Activated CD8-positive, alpha-beta memory T cell treated with anti-CD3 and anti-CD28 coated beads, Interleukin-2, amount 10 ng/mL, durations not matched to agents 7 days and 5 days (primary cell): Measurements from ENCODE around the gene CEBPG. TPM values are rescaled to one million over a fixed set of nuclear protein-coding genes. Genes with fewer than 3 reads are reported as not detected.

Experiments
- ATAC-seq: fragments of 150-1000 bp; cut with Tn5 transposase; one replicate; pipeline ENCODE4 v1.10.0; 2021; ENCODE audit warnings: moderate library complexity
- CTCF ChIA-PET: fragments of 350-600 bp; sonication (Branson Sonifier 250); formaldehyde crosslinking; loops from one replicate; lab custom pipeline; 2021; ENCODE audit warnings: antibody characterized with exemption; lab: Charles Lee
- DNase-seq: peaks from one replicate; pipeline ENCODE4 v3.0.0-alpha.2; 2020
- H3K27ac Mint-ChIP-seq: one replicate; pipeline ENCODE4 v1.8.0; 2021; ENCODE audit warnings: mild to moderate bottlenecking, mixed read lengths
- H3K27me3 Mint-ChIP-seq: one replicate; pipeline ENCODE4 v1.8.0; 2021; ENCODE audit warnings: mixed read lengths
- H3K36me3 Mint-ChIP-seq: one replicate; pipeline ENCODE4 v1.8.0; 2021; ENCODE audit warnings: mild to moderate bottlenecking, mixed read lengths
- H3K4me1 Mint-ChIP-seq: one replicate; pipeline ENCODE4 v1.8.0; 2021; ENCODE audit warnings: mixed read lengths
- H3K4me3 Mint-ChIP-seq: one replicate; pipeline ENCODE4 v1.8.0; 2021; ENCODE audit warnings: mild to moderate bottlenecking, moderate library complexity, mixed read lengths
- H3K9me3 Mint-ChIP-seq: one replicate; pipeline ENCODE4 v1.8.0; 2022; ENCODE audit warnings: low read depth, mixed read lengths
- total RNA-seq, 2 experiments: library from RNA; stranded (reverse); gene quantifications; one replicate each; pipeline ENCODE4 v1.2.3, GENCODE V29; 2021

Gene CEBPG
- total RNA-seq, 2 experiments from 2014 or later = 22.2 to 27.1 TPM

DNA sequence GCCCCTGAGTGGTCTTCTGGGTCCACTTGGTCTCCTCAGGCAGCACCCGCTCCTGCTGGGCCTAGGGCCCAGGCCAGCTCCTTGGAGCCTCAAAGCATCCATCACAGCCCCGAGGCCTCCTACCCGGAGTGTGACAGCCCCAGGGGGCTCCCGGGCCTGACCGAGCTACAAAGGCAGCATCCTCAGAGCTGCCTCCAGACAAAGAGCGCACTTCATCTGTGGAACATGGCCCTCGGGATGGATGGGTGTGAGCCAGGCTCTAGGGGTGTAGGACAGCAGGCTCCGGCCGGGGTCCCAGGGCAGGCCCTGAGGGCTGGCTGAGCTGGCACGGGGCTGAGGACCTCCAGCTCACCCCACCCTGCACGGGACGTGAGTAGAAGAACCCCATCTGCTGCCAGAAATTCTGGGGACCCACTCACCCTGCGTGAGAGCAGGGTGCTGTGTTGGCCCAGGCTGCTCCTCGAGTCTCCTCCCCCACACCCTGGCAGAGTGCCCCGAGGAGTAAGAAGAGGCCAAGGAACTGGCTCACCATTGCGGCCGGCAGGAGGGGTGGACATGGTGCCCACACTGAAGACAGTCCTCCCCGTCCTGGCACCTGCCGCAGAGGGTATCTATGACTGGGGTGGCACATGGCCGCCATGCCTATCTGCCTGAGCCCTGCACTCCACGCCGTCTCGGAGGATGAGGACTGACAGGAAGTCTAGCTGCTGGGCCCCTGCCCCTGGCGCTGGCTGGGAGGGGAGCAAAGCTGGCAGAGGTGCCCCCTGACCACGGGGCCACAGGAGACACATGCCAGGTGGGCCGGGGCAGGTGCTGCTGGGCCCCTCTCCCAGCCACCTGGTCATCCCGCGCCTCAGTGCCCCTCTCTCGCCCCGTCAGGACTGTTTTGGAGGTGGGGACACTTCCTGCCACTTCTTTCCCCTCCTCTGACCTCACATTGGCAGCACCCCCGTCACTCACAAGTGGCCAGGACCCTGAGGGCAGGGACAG lies 22.3 kb downstream of the CEBPG start:
- Mint-ChIP-seq H3K36me3 (no peaks in the 10 kb centered on the region), H3K27ac (no peak overlapping the region), H3K4me3 (no peak overlapping the region), H3K4me1 (no peaks in the 10 kb centered on the region), H3K27me3 (no peaks in the 10 kb centered on the region), H3K9me3 (no peaks in the 10 kb centered on the region)
- CTCF ChIA-PET = interaction anchor here (1.0 kb wide), 1 partner anchor 10 kb away, joined by 3 read pairs; no protein-coding TSS in a partner anchor
- no peak for ATAC-seq
- DNase-seq = no peak

DNA sequence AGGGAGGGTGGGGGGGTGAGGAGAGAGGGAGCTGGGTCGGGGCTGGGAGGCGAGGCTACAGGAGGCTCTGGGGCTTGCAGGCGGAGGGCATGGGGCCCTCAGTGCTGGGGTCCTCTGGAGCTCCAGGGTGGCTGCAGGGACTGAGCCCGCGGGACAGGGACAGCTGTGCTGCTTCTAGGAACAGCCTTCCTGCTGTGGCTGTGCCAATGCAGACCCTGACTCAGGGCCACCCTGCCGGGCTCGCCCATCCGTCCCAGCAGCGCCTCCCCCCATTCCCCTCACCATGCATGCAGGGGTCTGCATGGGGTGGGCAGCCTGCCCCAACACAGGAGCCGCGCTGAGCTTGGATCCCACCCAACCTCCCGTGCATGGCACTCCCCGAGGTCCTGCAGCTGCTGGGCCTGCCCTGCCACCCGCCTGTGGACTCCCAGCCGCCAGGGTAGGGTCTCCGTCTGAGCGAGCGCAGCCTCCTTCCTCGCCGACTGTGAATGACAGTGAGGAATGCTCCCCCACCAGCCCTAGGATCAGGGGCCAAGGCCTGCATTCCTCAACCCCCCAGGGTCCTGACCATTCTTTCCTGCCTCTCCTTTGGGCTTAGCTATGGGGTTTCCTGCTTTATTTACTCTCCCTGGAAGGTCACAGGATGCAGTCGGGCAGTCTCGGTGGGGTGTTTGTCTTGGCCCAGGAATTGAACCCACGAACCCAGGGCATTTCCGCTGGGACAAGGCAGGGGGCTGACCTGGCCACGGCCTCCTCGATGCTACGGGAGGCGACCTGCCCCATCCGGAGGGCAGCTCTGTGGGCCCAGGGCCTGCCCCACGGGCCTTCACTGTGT lies 23.4 kb downstream of the CEBPG start:
- no peaks in the 10 kb centered on the region for H3K4me1 Mint-ChIP-seq
- CTCF ChIA-PET = interaction anchor here (2.2 kb wide), 1 partner anchor 10 kb away, joined by 12 read pairs; no protein-coding TSS in a partner anchor
- H3K9me3 Mint-ChIP-seq = no peaks in the 10 kb centered on the region
- H3K27me3 Mint-ChIP-seq = no peaks in the 10 kb centered on the region
- no peaks in the 10 kb centered on the region for H3K36me3 Mint-ChIP-seq
- no peak overlapping the region for H3K27ac Mint-ChIP-seq
- no peak overlapping the region for H3K4me3 Mint-ChIP-seq
- DNase-seq = no peak
- no peak for ATAC-seq

GRCh38 chr19:33397536-33398360 lies 24.2 kb downstream of the CEBPG start:
- H3K4me3 Mint-ChIP-seq = no peak overlapping the region
- no peaks in the 10 kb centered on the region for H3K9me3 Mint-ChIP-seq
- no peaks in the 10 kb centered on the region for H3K27me3 Mint-ChIP-seq
- CTCF ChIA-PET = interaction anchor here (2.2 kb wide), 1 partner anchor 9 kb away, joined by 12 read pairs; no protein-coding TSS in a partner anchor
- ATAC-seq (no peak), DNase-seq (no peak)
- no peaks in the 10 kb centered on the region for H3K4me1 Mint-ChIP-seq
- no peak overlapping the region for H3K27ac Mint-ChIP-seq
- no peaks in the 10 kb centered on the region for H3K36me3 Mint-ChIP-seq

GRCh38 chr19:33398361-33399060 lies 25.0 kb downstream of the CEBPG start:
- DNase-seq (no peak), ATAC-seq (no peak)
- H3K27me3 Mint-ChIP-seq = no peaks in the 10 kb centered on the region
- no peak overlapping the region for H3K27ac Mint-ChIP-seq
- H3K4me1 Mint-ChIP-seq = no peaks in the 10 kb centered on the region
- no peak overlapping the region for H3K4me3 Mint-ChIP-seq
- H3K36me3 Mint-ChIP-seq = no peaks in the 10 kb centered on the region
- CTCF ChIA-PET = interaction anchor here (0.6 to 2.2 kb wide), 4 partner anchors 8 to 32 kb away, joined by 3 to 12 read pairs (median 4); no protein-coding TSS in a partner anchor
- H3K9me3 Mint-ChIP-seq = no peaks in the 10 kb centered on the region

- Mint-ChIP-seq H3K36me3 (no peaks in the 10 kb centered on the region), H3K9me3 (no peaks in the 10 kb centered on the region), H3K4me3 (no peak overlapping the region), H3K4me1 (no peaks in the 10 kb centered on the region), H3K27ac (no peak overlapping the region), H3K27me3 (no peaks in the 10 kb centered on the region)
- ATAC-seq (no peak), DNase-seq (no peak)
- CTCF ChIA-PET = interaction anchor here (1.1 to 1.2 kb wide), 2 partner anchors 17 to 32 kb away, joined by 3 to 5 read pairs; no protein-coding TSS in a partner anchor
These were observed 25.7 kb downstream of the CEBPG start for GRCh38 chr19:33399081-33399744.

- Mint-ChIP-seq H3K27ac (no peak overlapping the region), H3K36me3 (no peaks in the 10 kb centered on the region), H3K4me1 (no peaks in the 10 kb centered on the region), H3K27me3 (no peaks in the 10 kb centered on the region), H3K9me3 (no peaks in the 10 kb centered on the region), H3K4me3 (no peak overlapping the region)
- ATAC-seq (no peak), DNase-seq (no peak)
- CTCF ChIA-PET = interaction anchor here (1.1 to 1.2 kb wide), 2 partner anchors 16 to 31 kb away, joined by 3 to 5 read pairs; no protein-coding TSS in a partner anchor
These were observed 26.5 kb downstream of the CEBPG start for GRCh38 chr19:33399745-33400681.

DNA sequence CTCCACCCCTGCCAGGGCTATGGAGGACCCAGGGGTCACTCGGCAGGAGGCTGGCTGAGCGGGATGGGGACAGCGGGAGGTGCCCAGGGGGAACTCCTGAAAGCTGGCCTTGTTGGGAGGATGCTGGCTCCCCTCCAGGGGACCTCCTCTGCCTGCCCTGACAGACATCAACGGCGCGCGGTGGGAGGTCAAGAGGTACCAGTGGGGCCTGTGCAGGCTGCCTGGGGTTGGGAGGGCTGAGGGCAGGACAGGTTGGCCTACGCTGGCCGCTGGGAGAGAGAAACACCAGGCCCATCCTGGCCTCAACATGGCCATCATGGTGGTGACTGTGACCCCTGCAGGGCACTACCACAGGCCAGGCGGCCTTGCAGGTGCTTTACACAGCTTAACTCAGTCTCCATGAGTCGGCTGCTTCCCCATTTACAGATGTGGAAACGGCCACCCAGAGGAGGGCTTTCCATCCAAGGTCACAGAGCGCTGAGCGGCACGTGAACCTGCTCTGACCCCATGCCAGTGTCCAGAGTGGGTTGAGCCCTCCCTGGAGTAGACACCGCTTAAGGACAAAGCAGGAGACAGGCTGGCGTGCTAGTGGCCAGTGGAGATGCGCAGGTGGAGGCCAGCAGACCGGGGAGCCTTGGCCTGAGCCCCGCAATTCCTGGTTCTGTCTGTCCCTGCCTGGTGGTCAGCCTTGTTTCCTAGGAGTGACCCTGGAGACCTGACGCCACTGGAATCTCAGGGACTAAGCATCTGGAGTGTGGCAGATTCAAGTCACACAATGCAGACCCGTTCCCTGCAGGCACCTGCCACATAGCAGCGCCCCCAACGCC lies 27.6 kb downstream of the CEBPG start:
- no peak for ATAC-seq
- DNase-seq = no peak
- no peak overlapping the region for H3K4me3 Mint-ChIP-seq
- no peak overlapping the region for H3K27ac Mint-ChIP-seq
- no peaks in the 10 kb centered on the region for H3K9me3 Mint-ChIP-seq
- no peaks in the 10 kb centered on the region for H3K36me3 Mint-ChIP-seq
- H3K4me1 Mint-ChIP-seq = peaks cover 1% of the 10 kb centered on the region
- H3K27me3 Mint-ChIP-seq = no peaks in the 10 kb centered on the region
- CTCF ChIA-PET = no interaction called here

DNA sequence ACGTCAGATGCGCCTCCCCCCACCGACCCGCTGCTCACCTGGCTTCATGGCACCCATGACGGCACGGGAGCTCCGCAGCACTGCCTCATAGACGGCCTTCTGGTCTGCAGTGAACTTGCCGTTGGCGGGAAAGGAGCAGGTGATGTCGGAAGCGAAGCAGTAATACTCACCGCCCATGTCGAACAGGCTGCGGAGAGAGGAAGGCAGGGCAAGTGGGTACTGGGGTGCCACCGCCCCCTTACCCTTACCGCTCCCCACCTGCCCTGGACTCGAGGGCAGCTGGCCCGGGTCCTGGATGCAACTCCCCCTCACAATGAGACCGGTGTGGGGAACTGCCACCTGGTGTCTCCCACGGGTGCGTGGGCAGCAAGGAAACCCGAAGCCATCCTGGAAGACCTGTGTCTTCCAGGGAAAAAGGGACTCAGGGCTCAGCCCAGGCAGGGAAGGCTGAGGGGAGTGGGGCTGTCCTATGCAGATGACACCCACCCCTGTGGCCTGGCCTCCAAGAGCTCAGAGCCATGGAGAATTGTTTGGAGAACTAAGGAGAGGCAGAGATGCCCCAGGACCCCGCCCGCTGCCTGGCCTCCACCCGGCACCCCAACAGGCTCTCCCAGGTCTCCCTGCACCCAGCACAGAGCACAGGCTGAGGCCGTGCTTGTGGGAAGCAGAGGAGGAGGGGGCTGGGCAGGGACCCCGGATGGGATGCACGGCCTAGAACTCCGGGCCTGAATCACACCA lies 28.3 kb downstream of the CEBPG start:
- no peaks in the 10 kb centered on the region for H3K27me3 Mint-ChIP-seq
- H3K4me1 Mint-ChIP-seq = peaks cover 2% of the 10 kb centered on the region
- no peaks in the 10 kb centered on the region for H3K36me3 Mint-ChIP-seq
- no peak for ATAC-seq
- no peaks in the 10 kb centered on the region for H3K9me3 Mint-ChIP-seq
- CTCF ChIA-PET = no interaction called here
- no peak overlapping the region for H3K4me3 Mint-ChIP-seq
- no peak for DNase-seq
- no peak overlapping the region for H3K27ac Mint-ChIP-seq

DNA sequence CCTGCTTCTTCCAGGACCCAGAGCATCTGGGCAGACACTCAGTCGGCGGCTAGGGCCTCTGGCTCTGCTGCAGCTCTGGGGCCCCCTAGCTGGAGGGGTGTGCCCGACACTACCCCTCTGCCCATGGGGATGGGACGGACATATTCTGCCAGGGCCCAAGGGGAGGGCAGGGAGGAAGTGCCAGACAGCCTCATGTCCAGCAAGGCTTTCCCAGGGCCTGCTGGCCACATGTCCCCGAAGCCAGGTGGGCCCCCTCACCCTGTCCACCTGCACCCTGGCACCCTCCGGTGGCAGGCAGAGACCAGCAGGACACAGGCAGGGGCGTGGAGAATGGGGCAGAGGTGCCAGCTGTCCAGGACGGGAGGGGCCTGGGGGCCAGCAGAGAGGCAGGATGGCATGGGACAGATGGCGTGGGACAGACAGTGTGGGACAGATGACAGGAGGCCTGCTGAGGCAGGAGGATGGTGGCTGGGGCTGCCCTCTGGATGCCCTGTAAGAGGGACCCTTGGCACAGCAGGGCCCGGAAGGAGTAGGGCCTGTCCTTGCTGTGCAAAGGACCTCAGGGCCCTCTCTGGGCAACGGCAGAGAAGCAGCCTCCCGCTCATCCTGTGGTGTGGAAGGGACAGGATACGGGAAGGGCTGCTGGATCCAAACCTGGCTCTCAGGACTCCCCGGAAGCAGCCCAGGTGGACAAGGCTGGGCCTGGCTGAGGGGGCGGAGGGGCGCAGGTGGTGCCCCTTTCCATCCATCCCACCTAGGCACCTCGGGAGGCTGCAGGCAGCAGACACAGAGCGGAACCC lies 29.1 kb downstream of the CEBPG start:
- DNase-seq = no peak
- Mint-ChIP-seq H3K36me3 (no peaks in the 10 kb centered on the region), H3K27ac (no peak overlapping the region), H3K4me1 (peaks cover 2% of the 10 kb centered on the region), H3K9me3 (no peaks in the 10 kb centered on the region), H3K4me3 (no peak overlapping the region), H3K27me3 (no peaks in the 10 kb centered on the region)
- ATAC-seq = no peak
- CTCF ChIA-PET = no interaction called here
